GM10248 (cell line): ENCODE measurements around the gene TBC1D9B.

Experiments used
- CTCF ChIA-PET: fragments of 300-600 bp; sonication (Branson Sonifier 250); formaldehyde crosslinking; extraction: SDS; loops from one replicate; lab custom pipeline; 2021; ENCODE audit warnings: antibody characterized with exemption; lab: Yijun Ruan, JAX
- POLR2A ChIA-PET: fragments of 350-650 bp; sonication (Branson Sonifier 250); formaldehyde crosslinking; extraction: SDS; loops from one replicate; lab custom pipeline; 2020; ENCODE audit warnings: antibody characterized with exemption; lab: Yijun Ruan, JAX
- DNase-seq: peaks from one replicate; pipeline ENCODE4 v3.0.0; 2012; ENCODE audit errors: extremely low spot score
- CTCF ChIP-seq: IDR thresholded peaks from 2 replicates; pipeline ENCODE4 v1.5.1; 2012; ENCODE audit warnings: mild to moderate bottlenecking, low read depth; ENCODE audit errors: extremely low read depth, missing control alignments, control extremely low read depth

Gene TBC1D9B

DNA sequence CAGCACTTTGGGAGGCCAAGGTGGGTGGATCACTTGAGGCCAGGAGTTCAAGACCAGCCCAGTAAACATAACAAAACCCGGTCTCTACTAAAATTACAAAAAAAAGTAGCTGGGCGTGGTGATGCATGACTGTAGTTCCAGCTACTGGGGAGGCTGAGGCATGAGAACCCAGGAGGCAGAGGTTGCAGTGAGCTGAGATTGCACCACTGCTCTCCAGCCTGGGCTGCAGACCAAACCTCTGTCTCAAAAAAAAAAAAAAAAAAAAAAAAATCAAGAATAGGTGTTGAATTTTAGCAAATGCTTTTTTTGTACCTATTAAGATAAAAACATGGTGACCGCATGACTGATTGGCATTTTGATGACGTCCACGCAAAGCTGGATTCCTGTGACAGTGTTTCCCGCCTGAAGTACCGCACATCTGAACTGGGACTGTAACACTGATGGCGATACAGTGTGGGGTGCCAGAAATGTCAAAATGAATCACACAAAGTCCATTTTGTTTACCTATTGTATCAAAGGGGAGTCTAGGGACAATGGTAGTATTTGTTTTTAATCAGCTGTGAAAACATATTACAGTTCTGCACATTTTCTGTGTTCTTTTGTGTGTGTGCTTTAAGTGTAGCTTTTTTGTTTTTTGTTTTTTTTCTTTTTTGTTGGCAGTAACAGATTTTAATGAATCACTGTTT, 23.2 kb upstream of the TBC1D9B start:
- POLR2A ChIA-PET, result no interaction called here

GRCh38 chr5:179927824-179928223, 20.1 kb upstream of the TBC1D9B start:
- no peak for DNase-seq
- TF ChIP-seq CTCF, result no peak
- POLR2A ChIA-PET, result no interaction called here
- CTCF ChIA-PET, result interaction anchor here (1.4 kb wide), 1 partner anchor 14 kb away, joined by 5 read pairs; no protein-coding TSS in a partner anchor

More for the DNA sequence above, 23.2 kb upstream of the TBC1D9B start:
- no peak for TF ChIP-seq CTCF
- CTCF ChIA-PET, result interaction anchor here (1.0 to 1.2 kb wide), 2 partner anchors 10 to 17 kb away, joined by 3 to 4 read pairs; no protein-coding TSS in a partner anchor
- no peak for DNase-seq

- CTCF ChIA-PET, result interaction anchor here (1.4 kb wide), 1 partner anchor 12 kb away, joined by 5 read pairs; no protein-coding TSS in a partner anchor
- no peak for DNase-seq
- POLR2A ChIA-PET, result no interaction called here
- TF ChIP-seq CTCF, result no peak
These were observed 19.0 kb upstream of the TBC1D9B start for GRCh38 chr5:179926657-179927056.

- CTCF ChIA-PET, result interaction anchor here (1.1 to 3.2 kb wide), 3 partner anchors 10 to 51 kb away, joined by 3 to 7 read pairs (median 3); no protein-coding TSS in a partner anchor
- no peak for TF ChIP-seq CTCF
- POLR2A ChIA-PET, result no interaction called here
- no peak for DNase-seq
These were observed 15.7 kb upstream of the TBC1D9B start for GRCh38 chr5:179923436-179923835.

DNA sequence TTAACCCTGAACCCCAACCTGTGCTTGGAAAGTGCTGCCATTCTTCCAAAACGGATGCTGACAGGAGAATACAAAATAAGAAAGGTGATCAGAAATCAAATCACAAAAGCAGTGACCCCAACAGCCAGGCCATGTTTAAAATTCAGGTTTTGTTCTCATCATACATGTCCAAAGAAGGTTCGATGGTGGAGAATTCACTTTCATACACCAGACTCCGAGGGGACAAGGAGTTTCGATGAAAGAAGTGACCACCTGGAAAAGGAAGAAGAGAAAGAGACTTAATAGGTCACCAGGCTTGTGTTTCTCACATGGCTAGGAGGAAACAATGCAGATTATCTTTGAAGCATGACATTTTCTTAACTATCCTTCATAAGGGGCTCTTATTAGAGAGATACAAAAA, 12.5 kb upstream of the TBC1D9B start:
- ChIA-PET POLR2A (no interaction called here), CTCF (no interaction called here)
- TF ChIP-seq CTCF, result no peak
- no peak for DNase-seq

GRCh38 chr5:179919487-179920060, 11.9 kb upstream of the TBC1D9B start:
- CTCF ChIA-PET, result no interaction called here
- POLR2A ChIA-PET, result no interaction called here
- no peak for TF ChIP-seq CTCF
- DNase-seq, result no peak
